GM19035 (cell line): ENCODE data around the gene NDN.
"Not testable (repeated sequence)": the region's sequence is repeated elsewhere in the genome, so short reads cannot be mapped to it uniquely, and the experiment has no call there.

Experiments used
- ATAC-seq: cut with Tn5 transposase; IDR thresholded peaks from one replicate; pipeline ENCODE4 v1.9.1; 2021; ENCODE audit not compliant: unreplicated experiment

Gene NDN, protein sequence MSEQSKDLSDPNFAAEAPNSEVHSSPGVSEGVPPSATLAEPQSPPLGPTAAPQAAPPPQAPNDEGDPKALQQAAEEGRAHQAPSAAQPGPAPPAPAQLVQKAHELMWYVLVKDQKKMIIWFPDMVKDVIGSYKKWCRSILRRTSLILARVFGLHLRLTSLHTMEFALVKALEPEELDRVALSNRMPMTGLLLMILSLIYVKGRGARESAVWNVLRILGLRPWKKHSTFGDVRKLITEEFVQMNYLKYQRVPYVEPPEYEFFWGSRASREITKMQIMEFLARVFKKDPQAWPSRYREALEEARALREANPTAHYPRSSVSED

GRCh38 chr15:23687143-23687470, at the start of gene NDN:
TSS of gene NDN (minus strand) at chr15:23687305. CDS start at chr15:23687217, 88 bp downstream.
- no peak for ATAC-seq

GRCh38 chr15:23736033-23736673, 49.0 kb upstream of the NDN start:
- no peak for ATAC-seq

- no peak for ATAC-seq
These were observed 47.8 kb upstream of the NDN start for GRCh38 chr15:23734862-23735261.

GRCh38 chr15:23713874-23714656, 27.0 kb upstream of the NDN start:
- not testable (repeated sequence) for ATAC-seq

- ATAC-seq, result no peak
These were observed 21.2 kb upstream of the NDN start for GRCh38 chr15:23708332-23708731.

- no peak for ATAC-seq
These were observed 8.2 kb upstream of the NDN start for GRCh38 chr15:23695282-23695681.

- ATAC-seq, result no peak
These were observed 7.5 kb upstream of the NDN start for GRCh38 chr15:23694592-23694991.

GRCh38 chr15:23690450-23690852, 3.3 kb upstream of the NDN start:
- ATAC-seq, result no peak

DNA sequence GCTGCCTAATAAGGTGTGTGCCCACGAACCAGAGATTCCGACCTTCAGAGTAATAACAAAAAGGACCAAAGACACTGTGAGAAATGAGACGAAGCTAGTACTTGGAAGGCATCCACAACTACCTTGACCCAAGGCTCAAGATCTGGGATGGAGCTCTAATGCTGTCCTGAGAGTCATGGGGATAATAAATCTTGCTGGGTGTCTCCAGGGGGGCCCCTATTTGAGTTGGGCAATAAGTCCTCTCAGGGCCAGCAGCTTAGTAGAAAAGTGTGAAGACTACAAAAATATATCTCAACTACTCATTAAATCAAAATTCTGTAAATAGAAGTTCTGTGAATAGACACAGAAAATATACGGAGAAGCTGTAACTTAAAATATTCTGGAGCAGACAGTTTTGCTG, 2.9 kb upstream of the NDN start:
- no peak for ATAC-seq

GRCh38 chr15:23686466-23687142, 501 bp downstream of the NDN start:
- ATAC-seq, result no peak

GRCh38 chr15:23671481-23671880, 15.6 kb downstream of the NDN start:
- ATAC-seq, result no peak

- no peak for ATAC-seq
These were observed 16.1 kb downstream of the NDN start for GRCh38 chr15:23670970-23671369.

DNA sequence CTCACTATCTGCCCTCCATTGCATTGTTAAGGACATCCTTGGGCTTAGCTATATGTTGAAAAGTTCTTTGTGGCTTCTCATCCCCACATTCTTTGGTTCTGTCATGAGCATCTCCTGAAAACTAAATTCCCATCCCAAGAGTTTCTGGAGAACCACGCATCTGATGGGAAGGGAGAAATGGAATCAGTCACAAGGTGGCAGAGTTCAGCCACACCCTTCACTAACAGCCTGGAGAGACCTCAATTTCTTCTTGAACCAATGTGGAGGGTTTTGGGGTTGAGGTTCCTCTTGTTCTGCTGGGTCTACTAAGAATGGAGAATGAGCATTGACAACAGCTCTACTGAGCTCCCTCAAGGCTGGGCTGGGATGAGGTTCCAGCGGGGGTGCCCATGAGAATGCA, 23.9 kb downstream of the NDN start:
- no peak for ATAC-seq

DNA sequence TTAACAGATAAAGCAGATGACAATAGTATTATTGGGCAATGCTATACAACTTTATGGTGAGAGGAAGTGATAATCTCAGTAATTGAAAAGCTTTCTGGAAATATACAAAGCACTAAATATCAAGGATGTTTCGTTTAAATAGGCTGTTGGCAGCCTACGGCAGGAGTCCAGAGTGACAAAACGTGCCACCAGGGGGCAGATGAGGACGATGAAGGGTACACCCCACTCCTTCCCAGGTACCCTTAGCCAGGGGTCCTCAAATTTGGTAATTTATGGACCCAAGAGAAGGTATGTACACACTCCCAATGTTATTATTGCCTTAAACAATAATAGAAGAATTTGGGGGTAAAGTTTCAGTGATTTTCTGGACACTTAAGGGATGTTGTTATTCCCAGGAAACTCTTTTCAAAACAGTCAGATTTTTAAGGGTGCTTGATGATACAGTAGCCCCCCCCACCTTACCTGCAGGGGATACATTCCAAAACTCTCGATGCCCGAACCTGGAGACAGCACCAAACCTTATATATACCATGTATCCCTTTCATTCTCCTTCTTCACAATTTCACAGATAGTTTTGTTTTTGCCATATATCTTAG, 38.1 kb downstream of the NDN start:
- no peak for ATAC-seq

GRCh38 chr15:23647421-23648370, 39.4 kb downstream of the NDN start, which contains the start of gene MAGEL2:
TSS of gene MAGEL2 (minus strand) at chr15:23647867. CDS start at chr15:23647742, 125 bp downstream.
- no peak for ATAC-seq

DNA sequence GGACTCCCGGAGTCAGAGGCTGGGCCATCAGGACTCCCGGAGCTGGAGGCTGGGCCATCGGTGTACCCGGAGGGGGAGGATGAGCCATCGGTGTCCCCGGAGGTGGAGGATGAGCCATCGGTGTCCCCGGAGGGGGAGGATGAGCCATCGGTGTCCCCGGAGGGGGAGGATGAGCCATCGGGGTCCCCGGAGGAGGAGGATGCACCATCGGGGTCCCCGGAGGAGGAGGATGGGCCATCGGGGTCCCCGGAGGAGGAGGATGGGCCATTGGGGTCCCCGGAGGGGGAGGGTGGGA, 40.2 kb downstream of the NDN start:
- ATAC-seq, result no peak

GRCh38 chr15:23646165-23647000, 40.7 kb downstream of the NDN start:
- ATAC-seq, result no peak

- no peak for ATAC-seq
These were observed 41.5 kb downstream of the NDN start for GRCh38 chr15:23645371-23646164.
